CD8-positive, alpha-beta memory T cell (primary cell): ENCODE data around the gene PHACTR2. TPM values are rescaled to one million over a fixed set of nuclear protein-coding genes. Genes with fewer than 3 reads are reported as not detected.
"Not testable (repeated sequence)": the region's sequence is repeated elsewhere in the genome, so short reads cannot be mapped to it uniquely, and the experiment has no call there.

Experiments
- CTCF ChIA-PET: fragments of 350-600 bp; sonication (Branson Sonifier 250); formaldehyde crosslinking; loops from one replicate; lab custom pipeline; 2021; ENCODE audit warnings: antibody characterized with exemption; lab: Charles Lee
- POLR2A ChIA-PET: fragments of 350-600 bp; sonication (Branson Sonifier 250); formaldehyde crosslinking; loops from one replicate; lab custom pipeline; 2021; ENCODE audit warnings: antibody characterized with exemption; lab: Charles Lee
- DNase-seq, 5 donors: peaks; one replicate each; pipeline versions ENCODE4 v3.0.0 to v3.0.0-alpha.2; 2020 to 2022; ENCODE audit warnings: mixed read lengths in 1 of 5
- H3K27ac ChIP-seq: one replicate; pipeline ENCODE4 v1.7.0; 2013; ENCODE audit warnings: low read depth, mild to moderate bottlenecking, low read length, moderate library complexity
- H3K27me3 ChIP-seq: 2 replicates; pipeline ENCODE4 v1.7.0; 2013; ENCODE audit warnings: low read length, mild to moderate bottlenecking; ENCODE audit not compliant: insufficient read depth, poor library complexity, severe bottlenecking
- H3K36me3 ChIP-seq: 2 replicates; pipeline ENCODE4 v1.7.0; 2013; ENCODE audit warnings: mild to moderate bottlenecking, low read length, moderate library complexity; ENCODE audit not compliant: insufficient read depth
- H3K4me1 ChIP-seq: 2 replicates; pipeline ENCODE4 v1.7.0; 2013; ENCODE audit warnings: mild to moderate bottlenecking, low read length, moderate library complexity; ENCODE audit not compliant: insufficient read depth
- H3K4me3 ChIP-seq: 2 replicates; pipeline ENCODE4 v1.7.0; 2013; ENCODE audit warnings: mild to moderate bottlenecking, low read length
- H3K9me3 ChIP-seq: 2 replicates; pipeline ENCODE4 v1.7.0; 2013; ENCODE audit warnings: mild to moderate bottlenecking, low read length
- H3K27ac Mint-ChIP-seq, 8 donors: one replicate each; pipeline ENCODE4 v1.8.0; 2020 to 2021; ENCODE audit warnings: mixed read lengths in 8 of 8, mild to moderate bottlenecking in 6 of 8, inconsistent platforms in 3 of 8, moderate library complexity in 3 of 8
- H3K27me3 Mint-ChIP-seq, 2 donors: one replicate each; pipeline ENCODE4 v1.8.0; 2020 to 2021; ENCODE audit warnings: mixed read lengths in 2 of 2, mild to moderate bottlenecking in 1 of 2, moderate library complexity in 1 of 2
- H3K36me3 Mint-ChIP-seq, 3 donors: one replicate each; pipeline ENCODE4 v1.8.0; 2020 to 2021; ENCODE audit warnings: mixed read lengths in 3 of 3, inconsistent platforms in 1 of 3, mild to moderate bottlenecking in 1 of 3
- H3K4me1 Mint-ChIP-seq, 3 donors: one replicate each; pipeline ENCODE4 v1.8.0; 2020 to 2021; ENCODE audit warnings: mixed read lengths in 3 of 3, inconsistent platforms in 1 of 3, mild to moderate bottlenecking in 1 of 3
- H3K4me3 Mint-ChIP-seq, 7 donors: one replicate each; pipeline ENCODE4 v1.8.0; 2020 to 2021; ENCODE audit warnings: mixed read lengths in 7 of 7, mild to moderate bottlenecking in 6 of 7, moderate library complexity in 4 of 7, inconsistent platforms in 2 of 7
- H3K9me3 Mint-ChIP-seq, 5 donors: one replicate each; pipeline ENCODE4 v1.8.0; 2020 to 2022; ENCODE audit warnings: mixed read lengths in 5 of 5, mild to moderate bottlenecking in 3 of 5, moderate library complexity in 2 of 5, inconsistent platforms in 1 of 5
- polyA plus RNA-seq: library from polyadenylated mRNA; unstranded; fragments of 300-500 nt; fragmentation: Illumina TruSeq; gene quantifications from one replicate; pipeline ENCODE4 v1.2.3, GENCODE V29; 2021
- total RNA-seq, 2 experiments: library from RNA; stranded (reverse); gene quantifications; one replicate each; pipeline ENCODE4 v1.2.3, GENCODE V29; 2021

The PHACTR2 gene
- total and polyA plus RNA-seq, 3 experiments from 2014 or later = 27.8 to 42.1 (median 29.1) TPM

DNA sequence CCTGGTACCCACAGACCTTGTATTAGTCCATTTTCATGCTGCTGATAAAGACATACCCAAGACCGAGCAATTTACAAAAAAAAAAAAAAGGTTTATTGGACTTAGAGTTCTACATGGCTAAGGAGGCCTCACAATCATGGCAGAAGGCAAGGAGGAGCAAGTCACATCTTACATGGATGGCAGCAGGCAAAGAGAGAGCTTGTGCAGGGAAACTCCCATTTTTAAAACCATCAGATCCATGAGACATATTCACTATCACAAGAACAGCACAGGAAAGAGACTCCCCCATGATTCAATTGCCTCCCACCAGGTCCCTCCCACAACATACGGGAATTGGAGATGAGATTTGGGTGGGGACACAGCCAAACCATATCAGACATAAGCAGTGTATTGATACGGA, 17.6 kb upstream of the PHACTR2 start:
- H3K27ac ChIP-seq, H3K36me3 ChIP-seq, CTCF ChIA-PET, H3K4me1 ChIP-seq, H3K4me3 ChIP-seq, H3K27me3 Mint-ChIP-seq, H3K27me3 ChIP-seq, POLR2A ChIA-PET, H3K4me3 Mint-ChIP-seq, DNase-seq, H3K9me3 ChIP-seq, H3K27ac Mint-ChIP-seq: not testable (repeated sequence)
- Mint-ChIP-seq H3K36me3 (peaks cover 24 to 56% (median 27%) of the 10 kb centered on the region in 3 donors), H3K9me3 (peaks cover 12 to 40% (median 26%) of the 10 kb centered on the region in 5 donors), H3K4me1 (peaks cover 0 to 12% (median 6%) of the 10 kb centered on the region in 3 donors)

- H3K4me3 Mint-ChIP-seq = no peak overlapping the region
- no peak for DNase-seq
- H3K9me3 Mint-ChIP-seq = peaks cover 31 to 55% (median 41%) of the 10 kb centered on the region in 5 donors
- no peak overlapping the region for H3K27ac Mint-ChIP-seq
- POLR2A ChIA-PET = no interaction called here
- Histone ChIP-seq H3K4me3 (no peak overlapping the region), H3K27me3 (no peaks in the 10 kb centered on the region), H3K27ac (no peak overlapping the region), H3K4me1 (no peaks in the 10 kb centered on the region), H3K36me3 (no peaks in the 10 kb centered on the region), H3K9me3 (no peaks in the 10 kb centered on the region)
- H3K4me1 Mint-ChIP-seq = peaks cover 3 to 39% (median 12%) of the 10 kb centered on the region in 3 donors
- CTCF ChIA-PET = no interaction called here
- H3K36me3 Mint-ChIP-seq = peaks cover 28 to 72% (median 30%) of the 10 kb centered on the region in 3 donors
- H3K27me3 Mint-ChIP-seq = peaks cover 0 to 3% of the 10 kb centered on the region in 2 donors
These were observed 13.6 kb upstream of the PHACTR2 start for GRCh38 chr6:143664171-143664570.

- H3K36me3 ChIP-seq, H3K27me3 Mint-ChIP-seq, H3K27ac Mint-ChIP-seq, POLR2A ChIA-PET, H3K27ac ChIP-seq, H3K4me3 ChIP-seq, H3K9me3 ChIP-seq, CTCF ChIA-PET, H3K4me1 ChIP-seq, DNase-seq, H3K4me3 Mint-ChIP-seq, H3K27me3 ChIP-seq: not testable (repeated sequence)
- Mint-ChIP-seq H3K36me3 (peaks cover 16 to 58% (median 22%) of the 10 kb centered on the region in 3 donors), H3K4me1 (peaks cover 14 to 45% (median 20%) of the 10 kb centered on the region in 3 donors), H3K9me3 (peaks cover 30 to 48% (median 33%) of the 10 kb centered on the region in 5 donors)
These were observed 11.8 kb upstream of the PHACTR2 start for GRCh38 chr6:143666007-143666406.

DNA sequence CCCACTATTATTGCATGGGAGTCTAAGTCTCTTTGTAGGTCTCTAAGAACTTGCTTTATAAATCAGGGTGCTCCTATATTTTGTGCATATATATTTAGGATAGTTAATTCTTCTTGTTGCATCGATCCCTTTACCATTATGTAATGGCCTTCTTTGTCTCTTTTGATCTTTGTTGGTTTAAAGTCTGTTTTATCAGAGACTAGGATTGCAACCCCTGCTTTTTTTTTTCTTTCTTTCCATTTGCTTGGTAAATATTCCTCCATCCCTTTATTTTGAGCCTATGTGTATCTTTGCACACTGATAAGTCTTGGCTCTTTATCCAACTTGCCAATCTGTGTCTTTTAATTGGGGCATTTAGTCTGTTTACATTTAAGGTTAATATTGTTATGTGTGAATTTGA, 8.3 kb upstream of the PHACTR2 start:
- H3K27ac ChIP-seq, H3K4me1 ChIP-seq, H3K4me3 ChIP-seq, H3K27me3 ChIP-seq, H3K9me3 ChIP-seq, CTCF ChIA-PET, POLR2A ChIA-PET, H3K27ac Mint-ChIP-seq, DNase-seq, H3K36me3 ChIP-seq, H3K27me3 Mint-ChIP-seq, H3K4me3 Mint-ChIP-seq: not testable (repeated sequence)
- peaks cover 11 to 47% (median 19%) of the 10 kb centered on the region in 3 donors for H3K36me3 Mint-ChIP-seq
- H3K4me1 Mint-ChIP-seq = peaks cover 26 to 60% (median 33%) of the 10 kb centered on the region in 3 donors
- peaks cover 14 to 44% (median 26%) of the 10 kb centered on the region in 5 donors for H3K9me3 Mint-ChIP-seq

- H3K4me3 ChIP-seq = no peak overlapping the region
- peaks cover 3 to 9% (median 5%) of the 10 kb centered on the region in 5 donors for H3K9me3 Mint-ChIP-seq
- H3K4me3 Mint-ChIP-seq = no peak overlapping the region
- H3K9me3 ChIP-seq = no peaks in the 10 kb centered on the region
- CTCF ChIA-PET = no interaction called here
- H3K36me3 ChIP-seq = no peaks in the 10 kb centered on the region
- no peaks in the 10 kb centered on the region for H3K4me1 ChIP-seq
- peaks cover 47 to 68% (median 62%) of the 10 kb centered on the region in 3 donors for H3K4me1 Mint-ChIP-seq
- H3K36me3 Mint-ChIP-seq = peaks cover 2 to 10% (median 4%) of the 10 kb centered on the region in 3 donors
- POLR2A ChIA-PET = no interaction called here
- H3K27ac Mint-ChIP-seq = no peak overlapping the region
- DNase-seq = no peak
- H3K27me3 Mint-ChIP-seq = peaks cover 2 to 5% of the 10 kb centered on the region in 2 donors
- no peaks in the 10 kb centered on the region for H3K27me3 ChIP-seq
- H3K27ac ChIP-seq = no peak overlapping the region
These were observed 4.1 kb upstream of the PHACTR2 start for GRCh38 chr6:143673669-143674068.

DNA sequence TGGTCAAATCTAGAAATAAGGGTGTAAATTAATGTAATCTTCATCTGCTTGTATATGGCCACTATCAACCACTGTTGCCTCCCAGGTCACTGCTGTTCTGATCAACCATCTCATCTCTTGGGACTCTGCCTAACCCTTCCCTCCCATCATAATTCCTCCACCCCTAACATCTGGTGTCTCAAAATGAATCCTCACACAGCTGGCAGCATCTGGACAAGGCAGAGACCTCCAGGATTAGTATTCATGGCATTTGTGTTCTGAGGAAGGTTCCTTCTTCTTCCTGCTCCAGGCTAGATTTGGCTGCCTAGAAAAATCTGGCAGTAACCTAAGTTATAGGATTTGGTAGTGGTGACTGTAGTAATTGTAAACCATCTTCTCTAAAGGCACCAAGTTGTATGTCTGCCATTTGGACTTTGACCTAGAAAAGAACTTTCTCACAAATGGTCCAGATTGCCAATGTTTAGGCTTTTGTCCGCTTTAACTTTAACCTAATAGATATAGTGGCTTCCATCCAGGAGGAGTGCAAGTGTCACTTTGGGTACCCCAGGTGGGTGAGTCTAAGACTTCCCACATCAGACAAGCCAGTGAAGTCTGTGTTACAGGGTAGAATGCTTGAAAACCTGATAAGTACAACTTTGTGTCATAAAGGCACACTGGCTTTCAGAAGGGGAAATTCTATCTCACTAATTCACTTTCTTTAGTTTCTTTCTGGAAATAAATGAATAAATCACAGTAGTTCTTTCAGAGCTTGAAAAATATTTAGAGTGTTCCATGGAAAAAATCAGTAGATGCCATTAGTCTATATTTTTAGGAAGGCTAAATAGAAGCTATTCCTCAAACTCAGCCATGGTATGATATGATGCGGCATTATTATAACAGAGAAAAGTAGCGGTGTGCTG, 3.0 kb upstream of the PHACTR2 start:
- Histone ChIP-seq H3K27ac (no peak overlapping the region), H3K4me1 (peaks cover 4% of the 10 kb centered on the region), H3K36me3 (no peaks in the 10 kb centered on the region), H3K4me3 (no peak overlapping the region), H3K9me3 (no peaks in the 10 kb centered on the region), H3K27me3 (no peaks in the 10 kb centered on the region)
- peaks cover 0 to 5% (median under 1%) of the 10 kb centered on the region in 5 donors for H3K9me3 Mint-ChIP-seq
- H3K4me3 Mint-ChIP-seq = peak overlapping the region in 1 of 7 donors; percentile 39
- H3K36me3 Mint-ChIP-seq = peaks cover 2 to 4% (median 3%) of the 10 kb centered on the region in 3 donors
- H3K27ac Mint-ChIP-seq = peak overlapping the region in 5 of 8 donors; percentile 43 to 92 (median 66)
- no peak for DNase-seq
- peaks cover 50 to 68% (median 67%) of the 10 kb centered on the region in 3 donors for H3K4me1 Mint-ChIP-seq
- POLR2A ChIA-PET = no interaction called here
- peaks cover 2 to 8% of the 10 kb centered on the region in 2 donors for H3K27me3 Mint-ChIP-seq
- CTCF ChIA-PET = no interaction called here

DNA sequence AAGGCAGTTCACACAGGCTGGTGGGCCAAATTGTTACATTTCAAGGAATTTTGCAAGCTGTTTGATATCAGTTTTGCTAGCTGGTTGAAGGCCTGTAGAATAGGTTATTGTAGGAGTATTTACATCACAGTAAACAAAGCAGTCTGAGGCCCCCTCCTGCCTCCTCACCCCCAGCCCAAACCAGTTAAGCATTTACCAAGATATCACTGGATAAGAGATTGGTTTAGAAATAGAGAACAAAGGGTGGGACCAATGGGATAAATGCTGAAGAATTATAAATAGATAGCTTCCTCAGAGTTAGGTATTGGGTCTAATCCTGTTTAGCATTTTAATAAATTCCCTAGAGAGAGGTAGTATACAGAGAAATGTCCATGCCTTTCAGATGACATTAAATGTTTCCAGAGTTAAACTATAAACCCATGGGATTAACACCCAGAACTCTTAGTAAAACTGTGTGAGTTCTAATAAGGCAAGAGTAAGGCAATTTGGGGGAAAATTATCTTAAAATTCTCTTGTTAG, 2.3 kb upstream of the PHACTR2 start:
- H3K4me3 ChIP-seq = no peak overlapping the region
- H3K27me3 ChIP-seq = no peaks in the 10 kb centered on the region
- H3K9me3 ChIP-seq = no peaks in the 10 kb centered on the region
- H3K36me3 ChIP-seq = no peaks in the 10 kb centered on the region
- Mint-ChIP-seq H3K4me1 (peaks cover 48 to 72% (median 69%) of the 10 kb centered on the region in 3 donors), H3K9me3 (peaks cover 0 to 4% (median 0%) of the 10 kb centered on the region in 5 donors), H3K4me3 (no peak overlapping the region), H3K27me3 (peaks cover 2 to 12% of the 10 kb centered on the region in 2 donors), H3K27ac (no peak overlapping the region), H3K36me3 (peaks cover 2 to 4% (median 3%) of the 10 kb centered on the region in 3 donors)
- peaks cover 4% of the 10 kb centered on the region for H3K4me1 ChIP-seq
- CTCF ChIA-PET = no interaction called here
- no peak for DNase-seq
- POLR2A ChIA-PET = no interaction called here
- no peak overlapping the region for H3K27ac ChIP-seq

DNA sequence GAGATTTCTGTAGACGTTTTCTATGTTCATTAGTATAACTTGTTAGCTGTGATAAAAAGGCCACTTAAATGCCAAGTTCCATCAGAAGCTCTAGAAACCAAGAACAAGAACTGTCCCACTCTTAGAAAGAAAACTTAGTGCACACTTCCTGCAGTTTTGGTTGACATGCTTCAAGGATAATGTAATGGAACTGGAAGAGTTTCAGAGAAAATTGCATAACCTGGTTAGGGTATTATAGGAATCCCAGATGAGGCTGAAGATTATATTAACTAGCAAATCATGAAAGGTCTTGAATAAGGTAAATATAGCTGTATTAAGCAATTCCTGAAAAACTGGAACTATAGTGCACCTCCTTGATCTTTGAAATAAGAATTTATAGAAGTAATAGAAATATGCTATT, 1.8 kb upstream of the PHACTR2 start:
- ChIA-PET POLR2A (no interaction called here), CTCF (no interaction called here)
- no peak for DNase-seq
- Histone ChIP-seq H3K27me3 (no peaks in the 10 kb centered on the region), H3K27ac (no peak overlapping the region), H3K9me3 (no peaks in the 10 kb centered on the region), H3K4me3 (no peak overlapping the region), H3K4me1 (peaks cover 4% of the 10 kb centered on the region), H3K36me3 (no peaks in the 10 kb centered on the region)
- H3K36me3 Mint-ChIP-seq = peaks cover 2 to 4% (median 3%) of the 10 kb centered on the region in 3 donors
- H3K27me3 Mint-ChIP-seq = peaks cover 2 to 13% of the 10 kb centered on the region in 2 donors
- no peak overlapping the region for H3K4me3 Mint-ChIP-seq
- H3K9me3 Mint-ChIP-seq = peaks cover 0 to 2% (median 0%) of the 10 kb centered on the region in 5 donors
- H3K27ac Mint-ChIP-seq = peak overlapping the region in 1 of 8 donors; percentile 46
- peaks cover 49 to 74% (median 72%) of the 10 kb centered on the region in 3 donors for H3K4me1 Mint-ChIP-seq
